ENCODE data around the gene MCF2L.
"Not testable (repeated sequence)": the region's sequence is repeated elsewhere in the genome, so short reads cannot be mapped to it uniquely, and the experiment has no call there.

The MCF2L gene

GRCh38 chr13:113074876-113075275, 105.9 kb downstream of the MCF2L start:
- no peak for DNase-seq

- DNase-seq: no peak
Measured at GRCh38 chr13:113075711-113076110, 106.7 kb downstream of the MCF2L start.

DNA sequence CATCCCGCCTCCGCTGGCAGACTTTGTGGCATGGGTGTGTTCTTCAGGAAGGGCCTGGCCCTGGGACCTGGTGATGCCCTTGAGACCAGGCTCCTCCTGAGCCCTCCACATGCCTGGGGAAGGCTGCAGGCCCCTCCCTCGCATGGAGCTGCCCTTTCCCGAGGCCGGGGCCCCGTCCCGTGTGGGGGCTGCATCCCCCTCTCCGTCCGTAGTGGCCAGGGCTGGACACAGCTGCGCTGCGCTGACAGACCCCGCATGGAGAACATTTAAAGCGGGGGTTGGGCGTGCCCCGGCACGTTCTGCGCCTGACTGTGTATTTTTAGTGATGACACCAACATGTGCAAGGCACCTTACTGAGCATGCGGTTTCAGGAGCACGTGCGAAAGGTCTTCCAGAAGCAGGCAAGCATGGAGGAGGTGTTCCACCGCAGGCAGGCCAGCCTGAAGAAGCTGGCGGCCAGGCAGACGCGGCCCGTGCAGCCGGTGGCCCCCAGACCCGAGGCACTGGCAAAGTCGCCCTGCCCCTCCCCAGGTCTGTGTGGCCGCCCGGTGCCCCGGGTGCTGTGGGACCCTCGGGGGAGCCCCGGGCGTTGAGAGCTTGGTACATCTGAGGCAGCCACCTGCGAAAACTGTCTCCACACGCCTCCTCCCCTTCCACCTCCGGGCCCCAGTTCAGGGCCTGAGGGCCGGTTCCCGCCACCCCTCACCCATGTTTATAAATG, 107.8 kb downstream of the MCF2L start:
- no peak for DNase-seq

GRCh38 chr13:113077566-113077952, 108.5 kb downstream of the MCF2L start:
- no peak for DNase-seq

DNA sequence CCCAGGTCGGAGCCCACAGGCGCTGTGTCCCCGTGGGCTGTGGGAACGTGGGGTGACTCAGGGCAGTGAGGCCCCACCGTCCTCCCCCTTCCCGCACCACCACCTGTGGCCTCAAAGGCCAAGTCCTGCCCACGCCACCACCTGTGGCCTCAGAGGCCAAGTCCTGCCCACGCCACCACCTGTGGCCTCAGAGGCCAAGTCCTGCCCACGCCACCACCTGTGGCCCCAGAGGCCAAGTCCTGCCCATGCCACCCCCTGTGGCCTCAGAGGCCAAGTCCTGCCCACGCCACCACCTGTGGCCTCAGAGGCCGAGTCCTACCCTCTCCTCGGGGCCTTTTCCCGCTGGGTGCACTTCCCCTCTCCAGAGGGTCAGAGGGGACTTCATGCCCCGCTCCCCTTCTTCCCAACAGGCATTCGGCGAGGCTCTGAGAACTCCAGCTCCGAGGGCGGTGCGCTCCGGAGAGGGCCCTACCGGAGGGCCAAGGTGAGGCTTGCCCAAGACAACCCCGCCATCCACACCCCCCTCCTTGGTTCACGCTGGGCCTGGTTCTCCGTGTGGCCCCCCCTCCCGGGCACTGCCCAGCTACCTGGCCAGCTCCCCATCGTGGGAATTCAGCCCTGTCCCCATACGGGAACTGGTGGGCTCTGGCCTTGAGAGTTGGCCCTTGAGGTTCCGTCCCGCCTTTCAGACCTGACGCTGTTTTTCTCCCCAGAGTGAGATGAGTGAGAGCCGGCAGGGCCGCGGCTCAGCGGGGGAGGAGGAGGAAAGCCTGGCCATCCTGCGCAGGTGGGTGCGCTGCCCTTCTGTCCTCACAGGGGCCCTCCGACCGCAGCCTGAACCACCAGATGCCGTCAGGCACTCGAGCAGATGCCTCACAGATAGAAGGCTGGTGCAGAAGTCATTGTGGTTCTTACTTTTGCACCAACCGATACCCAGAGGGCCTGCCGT, 109.2 kb downstream of the MCF2L start:
- no peak for DNase-seq

- DNase-seq: no peak
Measured at GRCh38 chr13:113078902-113079780, 110.1 kb downstream of the MCF2L start.

- DNase-seq: not testable (repeated sequence)
Measured at GRCh38 chr13:113079781-113080080, 110.7 kb downstream of the MCF2L start.

DNA sequence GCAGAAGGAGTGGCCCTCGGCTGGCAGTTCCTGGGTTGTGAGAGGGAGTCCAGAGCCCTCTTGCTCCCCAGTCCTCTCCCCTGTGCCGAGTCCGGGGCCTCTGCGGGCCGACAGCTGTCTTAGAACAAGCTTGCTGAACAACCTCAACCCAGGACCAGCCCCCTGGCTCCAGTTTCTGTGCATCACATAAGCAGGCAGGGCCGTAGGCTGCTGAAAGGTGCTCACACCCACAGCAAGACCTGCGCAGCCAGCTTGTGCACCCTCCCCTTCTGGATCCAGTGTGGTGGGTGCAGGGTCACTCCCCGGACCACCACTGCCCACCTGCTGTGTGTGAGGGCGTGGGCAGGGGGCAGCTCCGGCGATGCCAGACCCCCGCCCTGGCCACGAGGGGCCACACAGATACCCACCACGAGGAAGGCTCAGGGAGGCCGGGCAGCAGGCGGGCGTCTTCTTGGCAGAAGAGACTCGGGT, 111.4 kb downstream of the MCF2L start:
- no peak for DNase-seq

DNA sequence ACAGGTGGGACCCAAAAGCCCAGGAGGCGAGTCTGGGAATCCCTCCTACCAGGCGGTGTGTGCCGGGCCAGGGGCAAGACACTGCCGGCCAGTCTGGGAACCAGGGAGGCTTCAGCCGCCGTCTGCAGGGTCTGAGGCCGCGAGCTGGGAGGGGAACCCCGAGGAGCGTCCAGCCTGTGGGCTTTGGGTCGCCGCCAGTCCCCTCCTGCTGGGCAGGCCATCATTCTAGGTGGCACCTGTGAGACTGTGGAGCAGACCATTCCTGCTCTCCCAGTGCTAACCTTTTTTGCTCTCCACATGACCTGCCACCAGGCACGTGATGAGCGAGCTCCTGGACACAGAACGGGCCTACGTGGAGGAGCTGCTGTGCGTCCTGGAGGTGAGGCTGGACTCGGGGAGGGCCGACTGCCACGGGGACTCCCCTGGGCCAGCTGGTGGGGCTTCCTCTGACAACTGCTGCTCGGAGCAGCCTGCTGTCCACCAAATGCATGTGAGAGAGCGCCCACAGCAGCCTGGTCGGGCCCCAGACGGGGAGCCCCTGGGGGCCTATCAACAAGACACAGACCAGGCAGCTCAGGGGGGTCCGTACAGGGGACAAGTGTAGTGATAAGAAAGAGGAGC, 112.0 kb downstream of the MCF2L start:
- no peak for DNase-seq

GRCh38 chr13:113082198-113083021, 113.4 kb downstream of the MCF2L start:
- no peak for DNase-seq

GRCh38 chr13:113083022-113083373, 114.0 kb downstream of the MCF2L start:
- no peak for DNase-seq

DNA sequence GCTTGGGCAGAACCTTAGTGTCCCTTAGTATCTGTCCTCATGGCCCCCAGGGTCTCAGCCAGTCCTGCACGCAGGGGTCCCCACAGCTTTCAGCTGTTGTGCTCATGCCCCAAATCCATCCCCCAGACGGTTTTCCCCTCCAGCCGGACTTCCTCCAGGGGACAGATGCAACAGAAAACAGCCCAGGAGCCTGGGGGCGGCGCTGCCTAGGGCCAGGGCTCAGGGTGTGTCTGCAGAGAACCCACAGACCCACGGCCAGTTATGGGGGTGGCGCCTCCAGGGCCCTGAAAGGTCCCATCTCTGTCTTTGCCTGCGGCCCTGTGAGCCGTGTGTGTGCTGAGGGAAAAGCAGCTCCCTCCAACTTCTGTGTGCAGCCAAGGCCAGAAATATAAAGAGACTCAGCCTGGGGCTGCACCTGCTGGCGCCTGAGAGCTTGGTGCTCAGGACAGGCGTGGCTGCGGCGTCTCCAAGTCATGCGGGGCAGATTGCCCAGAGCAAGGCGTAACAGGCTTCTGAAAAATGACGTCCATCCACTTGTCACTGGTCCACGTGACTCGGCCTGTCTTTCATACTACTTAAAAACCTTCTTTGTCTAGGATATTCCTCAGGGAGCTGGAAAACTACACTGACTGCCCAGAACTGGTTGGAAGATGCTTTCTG, 114.5 kb downstream of the MCF2L start:
- peak; percentile 82 for DNase-seq

DNA sequence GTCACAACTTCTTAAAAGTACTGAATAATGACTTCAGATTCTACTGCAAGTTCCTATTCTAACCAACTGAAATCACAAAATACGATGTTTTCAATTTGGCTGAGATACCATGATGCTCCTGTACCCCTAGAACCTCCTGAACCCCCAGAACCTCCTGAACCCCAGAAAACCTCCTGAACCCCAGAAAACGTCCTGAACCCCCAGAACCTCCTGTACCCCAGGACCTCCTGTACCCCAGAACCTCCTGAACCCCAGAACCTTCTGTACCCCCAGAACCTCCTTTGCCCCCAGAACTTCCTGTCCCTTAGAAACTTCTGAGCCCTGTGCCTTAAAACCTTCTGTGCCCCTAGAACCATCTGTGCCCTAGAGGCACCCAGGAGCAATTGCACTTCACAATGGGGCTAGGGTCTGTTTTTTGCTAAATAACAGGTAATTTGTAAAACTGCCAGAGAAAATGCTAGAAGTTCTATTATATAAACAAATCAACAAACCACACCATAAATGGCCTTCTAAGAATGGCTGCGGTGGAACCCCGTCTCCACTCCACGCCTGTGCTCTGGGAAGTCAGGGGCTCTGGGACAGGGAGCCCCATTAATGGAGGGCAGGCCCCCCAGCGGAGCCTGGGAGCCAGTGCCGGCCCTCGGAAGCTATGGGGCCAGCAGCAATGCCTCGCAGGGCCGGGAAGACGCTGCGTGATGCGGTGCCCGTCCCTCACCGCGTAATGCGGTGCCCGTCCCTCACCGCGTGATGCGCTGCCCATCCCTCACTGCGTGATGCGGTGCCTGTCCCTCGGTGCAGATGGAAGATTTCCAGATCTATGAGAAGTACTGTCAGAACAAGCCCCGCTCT, 115.3 kb downstream of the MCF2L start:
- DNase-seq: no peak

DNA sequence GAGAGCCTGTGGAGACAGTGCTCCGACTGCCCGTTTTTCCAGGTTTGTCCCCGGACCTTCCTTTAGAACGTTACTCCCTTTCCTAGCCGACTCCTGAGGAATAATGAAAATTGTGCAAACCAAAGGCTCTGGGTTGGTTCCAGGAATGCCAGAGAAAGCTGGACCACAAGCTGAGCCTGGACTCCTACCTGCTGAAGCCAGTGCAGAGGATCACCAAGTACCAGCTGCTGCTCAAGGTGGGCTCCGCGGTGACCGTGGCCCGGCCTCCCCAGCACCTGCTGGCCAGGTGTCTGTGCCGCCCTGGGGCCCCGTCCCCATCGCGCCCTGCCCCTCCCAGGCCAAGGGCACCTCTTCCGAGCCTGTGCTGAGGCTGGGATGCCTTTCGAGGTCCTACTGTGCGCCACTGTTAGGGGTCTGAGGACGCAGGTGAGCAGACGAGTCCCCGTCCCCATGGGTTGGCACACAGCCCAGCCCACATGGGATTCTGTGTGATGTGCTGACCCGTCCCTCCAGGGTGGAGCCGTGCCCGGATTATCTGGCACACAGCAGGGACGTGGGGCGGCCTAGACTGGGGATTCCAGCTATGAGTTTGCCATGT, 116.0 kb downstream of the MCF2L start:
- DNase-seq: no peak

GRCh38 chr13:113086031-113086750, 117.2 kb downstream of the MCF2L start:
- DNase-seq: no peak

- DNase-seq: no peak
Measured at GRCh38 chr13:113086991-113087922, 118.2 kb downstream of the MCF2L start.

GRCh38 chr13:113087923-113088690, 119.1 kb downstream of the MCF2L start:
- no peak for DNase-seq

Measured in NCI-H1436 treated with DMSO at 0.1 percent for 48 hours (cell line).